ENCODE results near the gene IVD.

IVD gene

DNA sequence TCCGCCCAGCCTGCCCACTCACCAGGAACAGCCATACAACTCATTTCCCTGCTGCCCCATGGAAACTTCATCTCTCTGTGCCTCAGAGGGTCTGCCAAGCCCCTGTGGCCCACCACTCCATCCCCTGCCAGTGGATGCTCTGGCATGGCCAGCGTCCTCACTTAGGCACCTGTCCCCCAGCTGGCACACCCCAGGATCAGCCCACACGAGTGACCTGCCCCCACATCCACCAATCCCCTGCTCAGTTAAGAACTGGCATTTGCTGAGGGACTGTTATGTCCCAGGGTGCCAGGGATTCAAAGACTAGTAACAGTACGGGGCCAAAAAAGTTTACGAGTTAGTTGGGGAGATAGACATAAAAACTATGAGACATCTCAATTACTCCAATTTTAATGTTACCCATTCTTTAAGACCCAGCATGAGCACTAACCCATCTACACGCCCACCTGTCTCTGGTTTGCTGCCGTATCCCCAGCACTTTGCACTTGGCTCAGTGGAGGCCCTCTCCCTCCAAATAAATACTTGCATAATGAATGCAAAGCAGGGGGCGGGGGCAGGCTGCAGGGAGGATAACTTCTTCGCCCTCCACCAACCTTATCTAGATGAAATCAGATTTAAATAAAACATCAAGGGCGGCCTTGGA is 23.6 kb downstream of the IVD start:
- no peak for DNase-seq
- Histone ChIP-seq H3K27ac (ENCODE audit: insufficient read depth in 1 of 2, low read depth in 1 of 2, low read length in 2 of 2, poor library complexity in 1 of 2, severe bottlenecking in 2 of 2) (no peak overlapping the region), H3K36me3 (ENCODE audit: control insufficient read depth in 4 of 4, insufficient read depth in 4 of 4, low read length in 3 of 4) (peaks cover 0 to 6% (median 4%) of the 10 kb centered on the region in 4 experiments), H3K4me1 (ENCODE audit: control extremely low read depth in 1 of 4, control insufficient read depth in 4 of 4, insufficient read depth in 4 of 4, low read length in 3 of 4) (no peaks in the 10 kb centered on the region), H3K4me3 (ENCODE audit: control insufficient read depth in 1 of 7, extremely low read depth in 1 of 7, insufficient read depth in 4 of 7, low read depth in 2 of 7, low read length in 6 of 7) (no peak overlapping the region), H3K9me3 (ENCODE audit: control extremely low read depth in 1 of 5, control insufficient read depth in 4 of 5, insufficient read depth in 2 of 5, low read depth in 1 of 5, low read length in 4 of 5) (no peaks in the 10 kb centered on the region), H3K27me3 (replicated peaks in 2 of 5; ENCODE audit: control insufficient read depth in 4 of 5, insufficient read depth in 5 of 5, low read length in 4 of 5) (peaks cover 0 to 2% (median 0%) of the 10 kb centered on the region in 5 experiments)
- CTCF ChIA-PET, result interaction anchor here (0.9 to 14.7 kb wide), 5 partner anchors 11 to 144 kb away, joined by 3 to 216 read pairs (median 4); partner anchors contain the start of genes BAHD1 and CCDC9B
- WGBS (ENCODE audit: insufficient coverage), result 100% methylated on average over 6 of the region's 10 CpGs
- POLR2A ChIA-PET, result no interaction called here

DNA sequence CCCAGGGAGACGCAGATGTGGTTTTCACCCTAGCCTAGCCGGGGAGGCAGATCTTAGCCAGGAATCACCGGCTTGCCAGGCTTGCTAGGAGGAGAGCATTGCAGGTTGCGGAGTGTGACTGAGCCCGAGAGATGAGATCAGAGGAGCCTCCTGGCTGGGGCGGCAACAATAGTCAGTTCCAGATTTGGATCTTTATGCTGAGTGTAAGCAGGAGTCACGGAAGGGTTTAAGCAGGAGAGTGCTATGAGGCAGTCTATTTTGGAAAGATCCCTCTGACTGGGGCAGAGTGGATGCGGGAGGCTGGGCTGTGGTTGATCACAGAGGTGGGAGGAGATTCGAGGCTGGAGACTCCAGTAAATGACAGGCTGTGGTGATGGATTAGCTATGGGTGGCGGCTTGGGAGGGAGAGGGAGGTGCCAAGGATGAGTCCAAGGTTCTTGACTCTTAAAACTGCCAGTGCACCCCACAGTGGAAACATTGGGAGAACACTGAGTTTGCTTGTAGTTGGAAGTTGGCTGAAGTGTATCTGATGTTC is 24.7 kb downstream of the IVD start:
- Histone ChIP-seq H3K27ac (ENCODE audit: insufficient read depth in 1 of 2, low read depth in 1 of 2, low read length in 2 of 2, poor library complexity in 1 of 2, severe bottlenecking in 2 of 2) (no peak overlapping the region), H3K9me3 (ENCODE audit: control extremely low read depth in 1 of 5, control insufficient read depth in 4 of 5, insufficient read depth in 2 of 5, low read depth in 1 of 5, low read length in 4 of 5) (no peaks in the 10 kb centered on the region), H3K27me3 (replicated peaks in 2 of 5; ENCODE audit: control insufficient read depth in 4 of 5, insufficient read depth in 5 of 5, low read length in 4 of 5) (peaks cover 0 to 12% (median 11%) of the 10 kb centered on the region in 5 experiments), H3K4me3 (ENCODE audit: control insufficient read depth in 1 of 7, extremely low read depth in 1 of 7, insufficient read depth in 4 of 7, low read depth in 2 of 7, low read length in 6 of 7) (no peak overlapping the region), H3K4me1 (ENCODE audit: control extremely low read depth in 1 of 4, control insufficient read depth in 4 of 4, insufficient read depth in 4 of 4, low read length in 3 of 4) (peaks cover 0 to 5% (median 2%) of the 10 kb centered on the region in 4 experiments), H3K36me3 (ENCODE audit: control insufficient read depth in 4 of 4, insufficient read depth in 4 of 4, low read length in 3 of 4) (peaks cover 0 to 4% (median 2%) of the 10 kb centered on the region in 4 experiments)
- peak in 2 of 3 donors; percentile 13 to 17 for DNase-seq
- WGBS (ENCODE audit: insufficient coverage), result 95% methylated on average over 8 of the region's 10 CpGs
- CTCF ChIA-PET, result interaction anchor here (0.9 to 14.7 kb wide), 5 partner anchors 9 to 145 kb away, joined by 3 to 216 read pairs (median 4); partner anchors contain the start of genes BAHD1 and CCDC9B
- POLR2A ChIA-PET, result no interaction called here

DNA sequence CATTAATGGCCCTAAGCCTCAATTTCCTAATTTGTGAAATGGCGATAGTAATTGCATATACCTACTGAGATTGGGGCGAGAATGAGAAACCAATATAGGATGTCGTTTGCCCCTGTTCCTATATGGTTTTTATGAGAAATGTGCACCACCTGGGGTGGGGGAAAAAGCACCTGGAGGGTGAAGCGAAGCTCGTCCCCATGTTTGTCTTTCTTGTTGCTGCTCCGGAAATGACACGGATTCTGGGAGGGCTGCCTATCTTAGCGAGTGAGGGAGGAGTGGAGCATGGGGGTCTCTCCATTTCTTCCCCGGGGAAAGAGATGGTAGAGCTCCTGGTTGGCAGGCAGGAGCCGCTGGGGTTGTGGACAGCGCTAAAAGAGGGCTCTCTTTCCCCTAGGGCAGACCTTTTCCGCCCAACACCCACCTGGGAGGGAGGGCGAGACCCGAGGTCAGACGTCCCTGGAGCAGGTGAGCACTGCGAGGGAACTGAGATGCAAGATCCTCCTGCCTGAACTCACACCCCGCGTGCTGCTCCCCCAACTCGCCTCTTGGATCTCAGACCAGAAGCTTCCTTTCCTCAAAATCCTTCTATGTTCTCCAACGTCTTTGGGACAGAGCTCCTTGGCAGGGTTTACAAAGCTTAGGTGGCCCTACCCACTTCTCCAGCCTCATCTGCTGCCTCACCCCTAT is 29.6 kb downstream of the IVD start:
- no peak for DNase-seq
- Histone ChIP-seq H3K4me3 (ENCODE audit: control insufficient read depth in 1 of 7, extremely low read depth in 1 of 7, insufficient read depth in 4 of 7, low read depth in 2 of 7, low read length in 6 of 7) (peak overlapping the region in 3 of 7 experiments; percentile 64 to 73 (median 69)), H3K9me3 (ENCODE audit: control extremely low read depth in 1 of 5, control insufficient read depth in 4 of 5, insufficient read depth in 2 of 5, low read depth in 1 of 5, low read length in 4 of 5) (no peaks in the 10 kb centered on the region), H3K4me1 (ENCODE audit: control extremely low read depth in 1 of 4, control insufficient read depth in 4 of 4, insufficient read depth in 4 of 4, low read length in 3 of 4) (peaks cover 0 to 35% (median 32%) of the 10 kb centered on the region in 4 experiments), H3K36me3 (ENCODE audit: control insufficient read depth in 4 of 4, insufficient read depth in 4 of 4, low read length in 3 of 4) (peaks cover 0 to 2% (median 0%) of the 10 kb centered on the region in 4 experiments), H3K27me3 (replicated peaks in 2 of 5; ENCODE audit: control insufficient read depth in 4 of 5, insufficient read depth in 5 of 5, low read length in 4 of 5) (peaks cover 0 to 60% (median 33%) of the 10 kb centered on the region in 5 experiments), H3K27ac (ENCODE audit: insufficient read depth in 1 of 2, low read depth in 1 of 2, low read length in 2 of 2, poor library complexity in 1 of 2, severe bottlenecking in 2 of 2) (no peak overlapping the region)
- ChIA-PET POLR2A (no interaction called here), CTCF (interaction anchor here (1.0 to 2.0 kb wide), 2 partner anchors 12 to 24 kb away, joined by 3 to 11 read pairs; no protein-coding TSS in a partner anchor)
- 44% methylated on average over 16 of the region's 20 CpGs for WGBS (ENCODE audit: insufficient coverage)

DNA sequence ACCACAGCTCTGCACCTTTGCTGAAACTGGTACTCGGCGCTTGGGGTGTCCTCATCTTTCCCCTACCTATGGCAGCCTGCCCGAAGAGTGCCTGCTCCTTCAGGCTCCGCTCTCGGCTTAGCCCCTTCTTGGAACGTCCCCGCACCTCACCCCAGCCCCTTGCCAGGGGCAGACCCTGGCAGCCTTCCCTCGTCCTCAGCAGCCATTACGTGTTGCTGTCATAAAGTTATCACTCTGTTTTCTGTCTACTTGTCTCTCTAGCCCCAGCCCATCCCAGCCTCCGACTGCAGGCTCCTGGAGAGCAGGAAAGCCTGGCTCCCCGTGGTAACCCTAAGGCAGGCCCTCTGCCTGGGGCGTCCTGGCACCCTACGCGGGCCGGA is 30.1 kb downstream of the IVD start:
- peaks cover 0 to 38% (median 34%) of the 10 kb centered on the region in 4 experiments for H3K4me1 ChIP-seq (ENCODE audit: control extremely low read depth in 1 of 4, control insufficient read depth in 4 of 4, insufficient read depth in 4 of 4, low read length in 3 of 4)
- peak in 2 of 3 donors; percentile 6 to 12 for DNase-seq
- CTCF ChIA-PET, result interaction anchor here (1.0 to 2.0 kb wide), 2 partner anchors 13 to 25 kb away, joined by 3 to 11 read pairs; no protein-coding TSS in a partner anchor
- H3K36me3 ChIP-seq (ENCODE audit: control insufficient read depth in 4 of 4, insufficient read depth in 4 of 4, low read length in 3 of 4), result peaks cover 0 to 2% (median 0%) of the 10 kb centered on the region in 4 experiments
- no peak overlapping the region for H3K27ac ChIP-seq (ENCODE audit: insufficient read depth in 1 of 2, low read depth in 1 of 2, low read length in 2 of 2, poor library complexity in 1 of 2, severe bottlenecking in 2 of 2)
- peak overlapping the region in 6 of 7 experiments; percentile 21 to 73 (median 56) for H3K4me3 ChIP-seq (ENCODE audit: control insufficient read depth in 1 of 7, extremely low read depth in 1 of 7, insufficient read depth in 4 of 7, low read depth in 2 of 7, low read length in 6 of 7)
- H3K27me3 ChIP-seq (replicated peaks in 2 of 5; ENCODE audit: control insufficient read depth in 4 of 5, insufficient read depth in 5 of 5, low read length in 4 of 5), result peaks cover 0 to 60% (median 31%) of the 10 kb centered on the region in 5 experiments
- H3K9me3 ChIP-seq (ENCODE audit: control extremely low read depth in 1 of 5, control insufficient read depth in 4 of 5, insufficient read depth in 2 of 5, low read depth in 1 of 5, low read length in 4 of 5), result no peaks in the 10 kb centered on the region
- 7% methylated on average over 15 of the region's 15 CpGs for WGBS (ENCODE audit: insufficient coverage)
- POLR2A ChIA-PET, result no interaction called here

DNA sequence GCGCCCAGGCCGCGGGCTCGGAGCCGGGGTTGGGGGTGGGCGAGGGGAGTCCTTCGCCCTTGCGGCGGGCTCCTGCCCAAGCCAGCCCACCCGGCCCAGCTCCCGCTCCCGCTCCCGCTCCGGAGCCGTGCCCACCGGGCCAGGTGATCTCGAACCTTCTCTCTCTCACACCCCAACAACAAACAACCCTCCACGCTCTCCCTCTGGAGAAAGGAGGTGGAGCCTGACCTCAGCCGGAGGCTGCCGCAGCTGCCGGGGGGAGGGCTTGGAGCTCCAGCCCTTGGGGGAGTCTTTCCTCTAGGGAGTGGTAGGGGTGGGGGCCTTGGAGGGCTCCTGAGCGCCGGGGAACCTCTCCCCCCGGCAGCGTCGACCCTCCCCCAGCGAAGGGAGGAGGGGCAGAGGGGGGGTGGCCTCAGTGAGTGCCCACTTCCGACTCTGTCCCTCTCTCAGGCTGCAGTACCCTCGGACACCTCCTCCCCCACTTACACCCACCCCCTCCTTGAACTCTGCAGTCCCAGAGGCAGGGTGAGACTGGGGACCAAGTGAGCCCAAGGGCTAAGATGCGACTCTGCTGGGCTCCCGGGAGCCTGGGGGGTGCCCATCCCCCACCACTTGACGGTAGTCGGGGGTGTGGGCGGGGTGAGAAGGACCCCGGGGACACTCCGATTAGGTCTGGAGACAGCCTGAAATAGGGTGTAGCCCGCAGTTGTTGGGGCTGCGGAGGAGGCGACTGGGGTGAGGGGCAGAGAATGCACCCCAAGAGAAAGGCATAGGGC is 30.7 kb downstream of the IVD start:
- Histone ChIP-seq H3K36me3 (ENCODE audit: control insufficient read depth in 4 of 4, insufficient read depth in 4 of 4, low read length in 3 of 4) (peaks cover 0 to 2% (median 0%) of the 10 kb centered on the region in 4 experiments), H3K27ac (ENCODE audit: insufficient read depth in 1 of 2, low read depth in 1 of 2, low read length in 2 of 2, poor library complexity in 1 of 2, severe bottlenecking in 2 of 2) (no peak overlapping the region), H3K4me1 (ENCODE audit: control extremely low read depth in 1 of 4, control insufficient read depth in 4 of 4, insufficient read depth in 4 of 4, low read length in 3 of 4) (peaks cover 0 to 38% (median 34%) of the 10 kb centered on the region in 4 experiments), H3K4me3 (ENCODE audit: control insufficient read depth in 1 of 7, extremely low read depth in 1 of 7, insufficient read depth in 4 of 7, low read depth in 2 of 7, low read length in 6 of 7) (peak overlapping the region; percentile 5 to 73 (median 48)), H3K27me3 (replicated peaks in 2 of 5; ENCODE audit: control insufficient read depth in 4 of 5, insufficient read depth in 5 of 5, low read length in 4 of 5) (peaks cover 0 to 60% (median 31%) of the 10 kb centered on the region in 5 experiments), H3K9me3 (ENCODE audit: control extremely low read depth in 1 of 5, control insufficient read depth in 4 of 5, insufficient read depth in 2 of 5, low read depth in 1 of 5, low read length in 4 of 5) (no peaks in the 10 kb centered on the region)
- DNase-seq, result peak in 2 of 3 donors; percentile 20 to 41
- 0% methylated on average over 15 of the region's 39 CpGs for WGBS (ENCODE audit: insufficient coverage)
- POLR2A ChIA-PET, result no interaction called here
- CTCF ChIA-PET, result interaction anchor here (1.0 to 2.0 kb wide), 2 partner anchors 13 to 26 kb away, joined by 3 to 11 read pairs; no protein-coding TSS in a partner anchor

DNA sequence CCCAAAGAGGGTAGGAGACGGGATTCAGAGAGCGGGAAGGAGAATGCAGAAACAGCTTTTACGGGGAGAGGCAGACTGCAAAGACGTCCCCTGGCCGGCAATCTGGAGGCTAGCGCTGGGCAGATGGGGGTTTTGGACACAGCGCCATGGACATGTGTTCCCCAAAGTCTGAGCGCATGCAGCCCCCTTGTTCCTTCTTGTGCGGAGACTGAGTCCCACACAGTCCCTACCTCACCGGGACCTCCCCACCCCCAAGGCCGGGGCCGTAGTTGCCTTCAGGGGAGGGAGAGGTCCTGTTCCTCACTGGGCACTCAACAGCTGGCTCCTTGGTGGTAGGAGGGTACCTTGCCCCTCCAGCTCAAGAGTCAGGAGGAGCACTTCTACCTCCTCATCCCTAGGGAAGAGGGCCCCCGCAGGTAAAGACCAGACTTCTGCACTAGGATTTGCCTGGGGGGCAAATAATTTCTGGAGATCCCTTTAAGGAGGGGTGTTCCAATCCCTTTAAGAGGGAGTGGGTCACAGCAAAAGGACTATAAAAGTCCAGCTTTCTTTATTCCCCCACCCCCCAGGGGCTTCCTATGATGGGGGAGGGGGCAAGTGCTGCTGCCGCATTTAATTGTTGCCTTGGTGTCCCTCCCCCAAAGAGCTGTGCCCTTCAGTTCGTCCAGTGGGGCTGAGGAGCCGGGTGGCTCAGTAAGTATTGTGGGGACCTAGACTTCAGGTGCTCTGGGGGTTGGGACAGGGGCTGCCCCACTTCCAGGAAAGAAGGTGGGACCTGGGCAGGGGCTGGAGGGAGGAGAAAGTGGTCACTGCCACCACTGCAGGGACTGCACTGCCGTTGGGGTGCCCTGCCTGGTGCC is 31.5 kb downstream of the IVD start:
- Histone ChIP-seq H3K9me3 (ENCODE audit: control extremely low read depth in 1 of 5, control insufficient read depth in 4 of 5, insufficient read depth in 2 of 5, low read depth in 1 of 5, low read length in 4 of 5) (no peaks in the 10 kb centered on the region), H3K36me3 (ENCODE audit: control insufficient read depth in 4 of 4, insufficient read depth in 4 of 4, low read length in 3 of 4) (no peaks in the 10 kb centered on the region), H3K4me3 (ENCODE audit: control insufficient read depth in 1 of 7, extremely low read depth in 1 of 7, insufficient read depth in 4 of 7, low read depth in 2 of 7, low read length in 6 of 7) (peak overlapping the region; percentile 5 to 73 (median 36)), H3K27me3 (replicated peaks in 2 of 5; ENCODE audit: control insufficient read depth in 4 of 5, insufficient read depth in 5 of 5, low read length in 4 of 5) (peaks cover 0 to 60% (median 31%) of the 10 kb centered on the region in 5 experiments), H3K27ac (ENCODE audit: insufficient read depth in 1 of 2, low read depth in 1 of 2, low read length in 2 of 2, poor library complexity in 1 of 2, severe bottlenecking in 2 of 2) (no peak overlapping the region), H3K4me1 (ENCODE audit: control extremely low read depth in 1 of 4, control insufficient read depth in 4 of 4, insufficient read depth in 4 of 4, low read length in 3 of 4) (peaks cover 0 to 39% (median 38%) of the 10 kb centered on the region in 4 experiments)
- DNase-seq, result no peak
- CTCF ChIA-PET, result interaction anchor here (0.7 to 1.2 kb wide), 2 partner anchors 22 to 31 kb away, joined by 3 read pairs; partner anchors contain the start of gene IVD
- 21% methylated on average over 11 of the region's 17 CpGs for WGBS (ENCODE audit: insufficient coverage)
- POLR2A ChIA-PET, result no interaction called here

Data from common myeloid progenitor, CD34-positive (primary cell).